ENCODE data around the gene MTCP1.

Gene MTCP1

GRCh38 chrX:155052738-155053498, 18.0 kb downstream of the MTCP1 start:
- no peaks in the 10 kb centered on the region for H3K27me3 Mint-ChIP-seq (ENCODE audit: low read depth)

GRCh38 chrX:155048977-155049619, 21.8 kb downstream of the MTCP1 start:
- peaks cover 4% of the 10 kb centered on the region for H3K4me1 Mint-ChIP-seq

More at GRCh38 chrX:155052738-155053498, 18.0 kb downstream of the MTCP1 start:
- H3K4me1 Mint-ChIP-seq = peaks cover 9% of the 10 kb centered on the region
- H3K27ac Mint-ChIP-seq = peak overlapping the region; percentile 11 to 38 (median 20)
- peaks cover 14% of the 10 kb centered on the region for H3K36me3 Mint-ChIP-seq (ENCODE audit: low read depth)
- no peaks in the 10 kb centered on the region for H3K9me3 Mint-ChIP-seq
- no peak overlapping the region for H3K4me3 Mint-ChIP-seq
- no peak for TF ChIP-seq CTCF (IDR thresholded peaks at IDR 0.05; ENCODE audit: unreplicated experiment in 3 of 3)

GRCh38 chrX:155046811-155047528, 24.0 kb downstream of the MTCP1 start:
- Mint-ChIP-seq H3K36me3 (ENCODE audit: low read depth) (peaks cover 14% of the 10 kb centered on the region), H3K9me3 (no peaks in the 10 kb centered on the region), H3K27ac (no peak overlapping the region), H3K4me3 (no peak overlapping the region), H3K4me1 (peaks cover 4% of the 10 kb centered on the region), H3K27me3 (ENCODE audit: low read depth) (no peaks in the 10 kb centered on the region)
- no peak for TF ChIP-seq CTCF (IDR thresholded peaks at IDR 0.05; ENCODE audit: unreplicated experiment in 3 of 3)

More at GRCh38 chrX:155048977-155049619, 21.8 kb downstream of the MTCP1 start:
- Mint-ChIP-seq H3K9me3 (no peaks in the 10 kb centered on the region), H3K27ac (no peak overlapping the region), H3K4me3 (no peak overlapping the region), H3K36me3 (ENCODE audit: low read depth) (peaks cover 15% of the 10 kb centered on the region), H3K27me3 (ENCODE audit: low read depth) (no peaks in the 10 kb centered on the region)
- TF ChIP-seq CTCF (IDR thresholded peaks at IDR 0.05; ENCODE audit: unreplicated experiment in 3 of 3) = peak; percentile 35 to 43 (median 36)

- Mint-ChIP-seq H3K27ac (no peak overlapping the region), H3K9me3 (peaks cover 2% of the 10 kb centered on the region), H3K27me3 (ENCODE audit: low read depth) (no peaks in the 10 kb centered on the region), H3K4me3 (no peak overlapping the region), H3K4me1 (peaks cover 4% of the 10 kb centered on the region), H3K36me3 (ENCODE audit: low read depth) (peaks cover 11% of the 10 kb centered on the region)
- TF ChIP-seq CTCF (IDR thresholded peaks at IDR 0.05; ENCODE audit: unreplicated experiment in 3 of 3) = no peak
Observed at GRCh38 chrX:155046129-155046810, 24.7 kb downstream of the MTCP1 start.

GRCh38 chrX:155035688-155036087, 35.2 kb downstream of the MTCP1 start:
- Mint-ChIP-seq H3K4me1 (no peaks in the 10 kb centered on the region), H3K9me3 (peaks cover 47% of the 10 kb centered on the region), H3K36me3 (ENCODE audit: low read depth) (peaks cover 66% of the 10 kb centered on the region), H3K4me3 (no peak overlapping the region), H3K27me3 (ENCODE audit: low read depth) (no peaks in the 10 kb centered on the region), H3K27ac (no peak overlapping the region)
- no peak for TF ChIP-seq CTCF (IDR thresholded peaks at IDR 0.05; ENCODE audit: unreplicated experiment in 3 of 3)
